Skeletal muscle satellite cell (primary cell): Measurements from ENCODE around the gene RRAS. TPM values are rescaled to one million over a fixed set of nuclear protein-coding genes. Genes with fewer than 3 reads are reported as not detected.

Source experiments
- H3K27me3 ChIP-seq: 2 replicates; pipeline ENCODE4 v1.7.0; 2013; ENCODE audit warnings: low read length; ENCODE audit not compliant: control insufficient read depth, insufficient read depth
- H3K36me3 ChIP-seq: 2 replicates; pipeline ENCODE4 v1.7.0; 2013; ENCODE audit warnings: mild to moderate bottlenecking, control low read depth, low read length; ENCODE audit not compliant: insufficient read depth
- H3K4me1 ChIP-seq: 2 replicates; pipeline ENCODE4 v1.7.0; 2013; ENCODE audit warnings: low read length; ENCODE audit not compliant: control insufficient read depth, insufficient read depth
- H3K4me2 ChIP-seq: 2 replicates; pipeline ENCODE4 v1.7.0; 2013; ENCODE audit warnings: mild to moderate bottlenecking, low read length
- H3K4me3 ChIP-seq: 2 replicates; pipeline ENCODE4 v1.7.0; 2013; ENCODE audit warnings: low read length
- H3K9ac ChIP-seq: 2 replicates; pipeline ENCODE4 v1.7.0; 2013; ENCODE audit warnings: mild to moderate bottlenecking, low read depth, low read length, moderate library complexity
- H3K9me3 ChIP-seq: replicated peaks from 2 replicates; pipeline ENCODE4 v1.7.0; 2013; ENCODE audit warnings: mild to moderate bottlenecking, control low read depth, low read length
- small RNA-seq: library from RNA; depleted of rRNA; stranded (forward); fragments of <200 nt; gene quantifications from one replicate; pipeline ENCODE3, GENCODE V24; 2012

RRAS gene

GRCh38 chr19:49588365-49589122, 51.4 kb downstream of the RRAS start:
- H3K9ac ChIP-seq, result no peak overlapping the region
- H3K36me3 ChIP-seq, result no peaks in the 10 kb centered on the region
- H3K4me2 ChIP-seq, result no peak overlapping the region
- peaks cover 16% of the 10 kb centered on the region for H3K4me1 ChIP-seq
- no peaks in the 10 kb centered on the region for H3K27me3 ChIP-seq
- no peak overlapping the region for H3K4me3 ChIP-seq
- no peaks in the 10 kb centered on the region for H3K9me3 ChIP-seq

GRCh38 chr19:49587227-49587626, 52.7 kb downstream of the RRAS start:
- Histone ChIP-seq H3K9me3 (no peaks in the 10 kb centered on the region), H3K4me2 (no peak overlapping the region), H3K4me3 (no peak overlapping the region), H3K9ac (no peak overlapping the region), H3K36me3 (no peaks in the 10 kb centered on the region), H3K4me1 (peaks cover 8% of the 10 kb centered on the region), H3K27me3 (no peaks in the 10 kb centered on the region)

Small RNA genes within 50 kb of the gene (small RNA-seq; reads per million reads assigned to genes)
- not detected for gene MIR5088
